ENCODE results near the gene UBQLN4. TPM values are rescaled to one million over a fixed set of nuclear protein-coding genes. Genes with fewer than 3 reads are reported as not detected.
A peak's percentile ranks its signal among the peaks of the same experiment; 100 is the strongest.
"Not testable (repeated sequence)": the region's sequence is repeated elsewhere in the genome, so short reads cannot be mapped to it uniquely, and the experiment has no call there.

UBQLN4 gene
- polyA plus RNA-seq, 1 donor from 2014 or later = 34.9 TPM

GRCh38 chr1:156071332-156071816 lies 17.8 kb upstream of the UBQLN4 start:
- H3K4me2 ChIP-seq (ENCODE audit: low read length); H3K9ac ChIP-seq (ENCODE audit: low read length); H3K9me3 ChIP-seq (ENCODE audit: low read length); H3K27me3 ChIP-seq (ENCODE audit: insufficient read depth, low read depth, low read length); H3K36me3 ChIP-seq (ENCODE audit: insufficient read depth, low read length); H2AFZ ChIP-seq (ENCODE audit: low read depth, low read length); H3K9me2 ChIP-seq (ENCODE audit: insufficient read depth, low read length); H3K27ac ChIP-seq (ENCODE audit: low read length); H3F3A ChIP-seq (ENCODE audit: insufficient read depth, low read length, poor library complexity, severe bottlenecking); H3K4me3 ChIP-seq (ENCODE audit: low read length): not testable (repeated sequence)
- Histone ChIP-seq H3K79me2 (replicated peaks; ENCODE audit: insufficient read depth, low read length) (peaks cover 27% of the 10 kb centered on the region), H4K20me1 (ENCODE audit: insufficient read depth) (peaks cover 36% of the 10 kb centered on the region)
- peak; percentile 9 for TF ChIP-seq POLR2AphosphoS5 (IDR thresholded peaks at IDR 0.05)

DNA sequence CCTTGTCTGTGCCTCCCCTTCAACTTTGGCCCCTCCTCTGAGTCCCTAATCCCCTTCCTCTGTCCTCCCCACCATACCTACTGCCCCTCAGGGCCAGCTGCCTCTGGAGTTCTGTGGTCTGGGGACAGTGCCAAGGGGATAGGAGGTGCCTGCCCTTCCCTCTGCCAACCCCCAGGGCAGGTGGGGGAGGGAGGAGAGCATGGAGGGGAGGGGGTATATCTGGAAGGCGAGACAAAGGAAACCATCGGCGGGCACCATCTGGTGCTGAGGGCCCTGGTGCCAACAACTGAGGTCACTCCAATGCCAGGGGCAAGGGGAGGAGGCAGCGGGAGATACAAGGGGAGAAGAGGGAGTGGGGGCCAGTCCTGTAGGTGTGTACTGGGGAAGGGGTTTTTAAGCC lies 16.9 kb upstream of the UBQLN4 start:
- Histone ChIP-seq H3K79me2 (replicated peaks; ENCODE audit: insufficient read depth, low read length) (peaks cover 19% of the 10 kb centered on the region), H3K4me2 (ENCODE audit: low read length) (no peak overlapping the region), H3K27ac (ENCODE audit: low read length) (no peak overlapping the region), H3F3A (ENCODE audit: insufficient read depth, low read length, poor library complexity, severe bottlenecking) (peaks cover 5% of the 10 kb centered on the region), H3K36me3 (ENCODE audit: insufficient read depth, low read length) (peaks cover 6% of the 10 kb centered on the region), H3K27me3 (ENCODE audit: insufficient read depth, low read depth, low read length) (no peaks in the 10 kb centered on the region), H3K9me2 (ENCODE audit: insufficient read depth, low read length) (no peaks in the 10 kb centered on the region), H3K9me3 (ENCODE audit: low read length) (no peaks in the 10 kb centered on the region), H2AFZ (ENCODE audit: low read depth, low read length) (no peak overlapping the region), H3K4me3 (ENCODE audit: low read length) (no peak overlapping the region), H3K9ac (ENCODE audit: low read length) (no peak overlapping the region), H4K20me1 (ENCODE audit: insufficient read depth) (peaks cover 28% of the 10 kb centered on the region)
- TF ChIP-seq CTCF (IDR thresholded peaks at IDR 0.05; ENCODE audit: poor library complexity, severe bottlenecking) (no peak), POLR2AphosphoS5 (IDR thresholded peaks at IDR 0.05) (peak; percentile 7)

- Histone ChIP-seq H4K20me1 (ENCODE audit: insufficient read depth) (peaks cover 20% of the 10 kb centered on the region), H3K9ac (ENCODE audit: low read length) (no peak overlapping the region), H3K27ac (ENCODE audit: low read length) (no peak overlapping the region)
Observed at GRCh38 chr1:156069490-156070455, 16.2 kb upstream of the UBQLN4 start.

More at GRCh38 chr1:156069490-156070455, 16.2 kb upstream of the UBQLN4 start:
- Histone ChIP-seq H3K9me3 (ENCODE audit: low read length) (no peaks in the 10 kb centered on the region), H3K36me3 (ENCODE audit: insufficient read depth, low read length) (peaks cover 4% of the 10 kb centered on the region), H2AFZ (ENCODE audit: low read depth, low read length) (no peak overlapping the region), H3F3A (ENCODE audit: insufficient read depth, low read length, poor library complexity, severe bottlenecking) (peaks cover 5% of the 10 kb centered on the region), H3K4me2 (ENCODE audit: low read length) (no peak overlapping the region), H3K9me2 (ENCODE audit: insufficient read depth, low read length) (no peaks in the 10 kb centered on the region), H3K4me3 (ENCODE audit: low read length) (no peak overlapping the region), H3K79me2 (replicated peaks; ENCODE audit: insufficient read depth, low read length) (peaks cover 11% of the 10 kb centered on the region), H3K27me3 (ENCODE audit: insufficient read depth, low read depth, low read length) (no peaks in the 10 kb centered on the region)
- TF ChIP-seq CTCF (IDR thresholded peaks at IDR 0.05; ENCODE audit: poor library complexity, severe bottlenecking) = no peak

All from neural cell (in vitro differentiated cells).